HG02852 (cell line): ENCODE results near the gene TNS3.
"Not testable (repeated sequence)": the region's sequence is repeated elsewhere in the genome, so short reads cannot be mapped to it uniquely, and the experiment has no call there.

Experiments
- ATAC-seq: cut with Tn5 transposase; IDR thresholded peaks from one replicate; pipeline ENCODE4 v1.9.1; 2021; ENCODE audit warnings: mild to moderate bottlenecking, moderate library complexity; ENCODE audit not compliant: unreplicated experiment

Gene TNS3

DNA sequence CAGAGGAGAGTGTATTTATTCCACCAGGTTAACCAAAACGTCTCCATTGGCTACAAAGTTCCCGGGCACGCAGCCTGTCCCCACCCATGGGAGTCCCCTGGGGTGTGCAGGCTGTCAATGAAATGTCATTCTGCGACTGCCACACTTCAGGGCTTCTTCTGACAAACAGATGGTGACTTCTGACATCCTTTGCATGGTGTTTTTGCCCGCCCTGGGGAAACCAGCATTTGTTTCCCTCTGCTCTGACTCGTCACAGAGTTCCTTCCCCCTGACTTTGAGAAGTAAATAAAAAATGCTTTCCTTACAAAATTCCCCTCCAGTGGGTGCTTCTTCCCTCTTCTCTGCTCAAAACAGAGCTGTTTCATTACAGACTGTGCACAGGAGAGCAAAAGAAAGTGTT lies 38.2 kb downstream of the TNS3 start:
- ATAC-seq, result peak; percentile 64

DNA sequence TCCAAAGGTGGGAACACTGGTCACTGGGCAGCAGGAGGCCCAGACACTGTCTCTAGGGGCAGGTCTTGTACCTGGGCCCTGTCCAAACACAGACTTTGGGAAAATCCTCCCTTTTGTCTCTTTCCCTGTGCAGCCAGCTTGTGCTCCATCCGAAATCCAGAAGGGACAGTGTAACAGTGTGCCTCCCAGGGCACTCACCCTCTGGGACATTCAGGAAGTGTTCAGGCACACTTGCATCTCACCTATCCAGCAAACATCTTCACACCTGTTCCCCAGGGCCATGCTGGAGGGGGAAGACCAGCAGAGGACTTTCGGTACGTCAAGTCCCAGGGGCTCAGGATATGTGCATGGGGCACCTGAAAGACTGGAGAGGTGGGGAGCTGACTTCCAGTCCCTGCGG lies 38.9 kb downstream of the TNS3 start:
- no peak for ATAC-seq

DNA sequence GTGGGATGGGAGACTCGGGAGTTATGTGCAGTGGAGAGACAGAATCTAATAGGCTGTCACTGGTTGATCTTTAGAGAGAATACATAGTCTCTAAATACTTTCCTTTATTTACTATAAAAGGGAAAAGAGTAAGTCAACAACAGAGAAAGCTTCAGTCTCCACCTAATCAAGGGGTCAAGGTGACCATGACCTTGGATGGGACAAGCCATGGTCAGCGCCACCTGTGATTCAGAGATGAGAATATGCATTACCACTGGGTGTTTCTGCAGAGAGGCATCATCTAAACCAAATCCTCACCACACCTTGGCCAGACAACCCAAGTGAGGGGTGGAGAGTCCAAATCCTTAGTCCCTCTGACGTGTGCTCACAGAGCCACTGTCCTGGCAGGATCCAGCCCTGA lies 39.9 kb downstream of the TNS3 start:
- ATAC-seq, result no peak

DNA sequence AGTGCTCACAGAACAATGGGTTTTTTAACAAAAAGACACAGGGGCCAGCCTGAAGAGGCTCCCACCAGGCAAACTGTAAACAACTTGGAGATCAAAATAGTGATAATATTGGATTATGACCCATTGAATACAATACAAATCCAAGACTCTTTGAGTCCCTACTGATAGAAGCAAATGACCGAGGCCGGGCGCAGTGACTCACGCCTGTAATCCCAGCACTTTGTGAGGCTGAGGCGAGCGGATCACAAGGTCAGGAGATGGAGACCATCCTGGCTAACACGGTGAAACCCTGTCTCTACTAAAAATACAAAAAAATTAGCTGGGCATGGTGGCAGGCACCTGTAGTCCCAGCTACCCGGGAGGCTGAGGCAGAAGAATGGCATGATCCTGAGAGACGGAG lies 40.4 kb downstream of the TNS3 start:
- not testable (repeated sequence) for ATAC-seq

DNA sequence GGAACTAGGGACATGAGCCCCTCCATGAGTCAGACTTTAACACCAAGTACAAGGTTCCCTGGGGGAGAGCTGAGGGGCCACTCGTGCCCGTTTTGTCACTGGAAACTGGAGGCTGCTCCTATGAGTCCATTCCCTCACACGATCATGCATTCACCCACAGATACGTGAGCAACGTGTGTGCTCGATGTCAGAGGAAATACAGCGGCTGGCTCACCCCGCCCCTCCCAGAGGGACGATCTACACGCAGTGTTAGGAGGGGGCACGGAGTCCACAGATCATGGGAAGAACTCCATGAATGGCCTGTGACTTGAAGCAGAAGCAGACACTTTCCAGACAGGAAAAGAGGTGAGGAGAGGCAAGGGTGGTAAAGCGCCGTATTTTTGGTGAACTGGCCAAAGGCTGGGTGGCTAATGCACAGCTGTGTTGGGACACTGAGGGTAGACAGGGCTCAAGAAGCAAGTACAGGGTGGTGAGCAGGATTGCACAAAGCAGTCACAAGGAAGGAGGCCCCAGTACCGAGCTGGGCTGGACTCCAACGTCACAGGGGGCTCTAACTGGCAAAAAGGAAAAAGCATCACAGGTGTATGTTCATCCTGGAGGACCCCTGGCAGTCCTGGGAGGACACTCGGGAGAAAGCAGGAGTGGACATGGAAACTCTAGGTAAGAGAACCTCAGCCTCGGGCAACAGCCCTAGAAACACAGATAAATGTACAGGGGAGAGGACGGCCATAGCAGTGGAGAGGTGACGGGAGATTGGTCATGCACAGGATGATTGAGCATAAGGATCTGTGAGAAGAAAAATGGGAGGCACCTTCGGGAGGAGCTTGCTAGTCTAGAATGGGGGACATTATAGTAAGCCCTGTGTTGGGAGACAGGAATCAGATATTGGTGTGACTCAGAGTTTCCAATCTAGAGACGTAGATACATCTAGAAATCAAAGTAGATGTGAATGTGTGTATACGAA lies 41.2 kb downstream of the TNS3 start:
- ATAC-seq, result no peak

DNA sequence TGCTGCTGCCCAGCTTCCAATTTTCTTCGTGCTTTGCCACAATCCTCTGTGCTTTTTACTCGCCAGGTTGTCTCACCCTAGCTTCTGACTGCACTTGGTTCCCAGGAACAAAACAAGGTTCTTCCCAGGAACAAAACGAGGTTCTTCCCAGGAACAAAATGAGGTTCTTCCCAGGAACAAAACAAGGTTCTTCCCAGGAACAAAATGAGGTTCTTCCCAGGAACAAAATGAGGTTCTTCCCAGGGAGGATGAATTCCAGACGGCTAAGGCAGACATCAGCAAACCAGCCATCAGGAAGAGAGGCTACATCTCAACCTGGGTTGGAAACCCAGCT lies 41.9 kb downstream of the TNS3 start:
- ATAC-seq, result no peak

DNA sequence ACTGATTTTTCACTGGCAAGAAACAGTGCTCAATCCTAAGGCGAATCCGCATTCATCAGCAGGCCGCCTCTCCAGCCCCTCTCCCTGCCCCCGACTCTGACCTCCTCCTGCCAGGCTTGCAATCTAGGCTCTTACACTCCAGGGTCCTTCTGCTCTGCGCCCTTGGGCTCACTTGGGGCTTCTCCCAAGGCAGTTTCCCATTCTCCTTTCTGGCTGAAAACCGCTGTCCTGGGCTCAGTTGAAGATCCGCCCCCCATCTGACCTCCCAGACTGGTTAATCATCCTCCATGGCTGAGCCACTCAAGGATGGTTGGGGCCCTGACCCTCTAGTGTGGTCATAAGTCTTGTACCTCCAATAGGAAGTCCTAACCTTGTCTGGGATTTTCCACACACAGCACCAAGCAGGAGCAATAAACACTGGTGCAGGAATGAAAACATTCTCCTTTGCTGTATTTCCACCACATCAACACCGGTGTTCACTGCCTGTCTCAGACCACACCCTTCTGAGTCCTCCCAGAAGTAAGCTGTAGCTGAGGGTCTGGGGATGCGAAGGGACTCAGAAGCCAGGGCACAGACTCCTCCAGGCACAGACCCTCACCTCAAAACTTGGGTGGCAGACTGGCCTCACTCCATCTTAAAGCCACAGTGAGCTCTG lies 42.4 kb downstream of the TNS3 start:
- ATAC-seq, result no peak

DNA sequence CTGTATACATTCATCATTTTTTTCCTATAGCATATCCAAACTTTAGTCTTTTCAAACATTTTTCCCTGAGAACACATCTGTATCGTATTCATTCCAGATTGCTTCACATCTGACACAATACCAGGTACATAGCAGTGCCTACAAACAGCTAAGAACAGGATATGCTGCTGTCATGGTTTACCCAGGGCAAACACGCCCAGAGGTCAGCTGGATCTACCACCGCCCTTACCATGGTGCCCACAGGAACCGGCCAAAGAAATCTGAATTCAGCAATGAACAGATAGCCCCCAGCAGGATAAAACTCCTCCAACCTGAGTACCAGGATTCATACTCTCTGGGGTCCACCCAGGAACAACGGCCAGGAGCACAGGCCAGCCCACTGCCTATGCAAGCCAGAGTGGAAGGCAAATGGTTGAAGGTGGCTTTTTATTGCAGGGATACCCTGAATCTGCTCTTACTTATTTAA lies 43.0 kb downstream of the TNS3 start:
- no peak for ATAC-seq

DNA sequence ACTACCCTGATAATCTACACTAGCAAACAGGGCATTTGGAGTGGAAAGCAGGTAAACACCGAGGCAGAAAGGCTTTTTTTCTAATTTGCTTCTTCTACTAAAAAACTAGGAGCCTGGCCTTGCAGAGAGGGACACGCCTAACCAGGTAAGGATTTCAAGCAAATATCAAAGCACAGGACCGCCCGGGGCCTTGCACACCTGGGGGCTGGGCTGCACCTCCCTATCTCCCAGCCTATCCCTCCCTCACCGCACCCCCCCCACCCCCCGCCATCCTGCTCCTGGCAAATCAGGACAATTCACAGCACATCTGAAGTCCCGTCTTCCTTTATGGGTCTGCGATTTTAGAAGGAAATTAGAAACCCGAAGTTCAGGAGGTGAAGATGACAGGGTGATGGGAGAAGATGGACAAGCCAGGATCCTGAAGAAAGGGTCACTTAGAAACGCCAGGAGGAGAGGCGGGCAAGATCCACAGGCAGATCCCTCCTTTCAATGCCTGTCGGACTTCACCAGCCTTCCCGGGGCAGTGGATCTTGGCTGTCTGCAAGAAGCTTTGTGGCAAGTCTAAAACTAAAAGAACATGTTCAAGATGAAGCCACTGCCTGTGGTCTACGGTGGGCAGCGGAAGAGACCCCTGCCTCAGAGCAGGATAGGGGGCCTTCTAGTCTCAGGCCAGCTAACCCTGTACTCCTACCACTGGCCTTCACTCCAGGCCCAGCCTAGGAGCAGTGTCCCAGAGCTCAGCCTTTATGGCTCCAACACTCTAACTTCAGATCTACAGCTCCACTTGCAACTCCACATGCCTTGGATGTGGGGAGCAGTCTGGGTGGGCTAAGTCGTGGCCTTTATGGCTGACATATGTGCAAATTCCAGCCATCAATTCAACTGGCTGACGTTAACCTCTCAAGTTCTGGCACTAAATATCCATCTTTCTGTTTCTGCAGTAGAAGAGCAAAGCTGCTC lies 43.9 kb downstream of the TNS3 start:
- ATAC-seq, result no peak

DNA sequence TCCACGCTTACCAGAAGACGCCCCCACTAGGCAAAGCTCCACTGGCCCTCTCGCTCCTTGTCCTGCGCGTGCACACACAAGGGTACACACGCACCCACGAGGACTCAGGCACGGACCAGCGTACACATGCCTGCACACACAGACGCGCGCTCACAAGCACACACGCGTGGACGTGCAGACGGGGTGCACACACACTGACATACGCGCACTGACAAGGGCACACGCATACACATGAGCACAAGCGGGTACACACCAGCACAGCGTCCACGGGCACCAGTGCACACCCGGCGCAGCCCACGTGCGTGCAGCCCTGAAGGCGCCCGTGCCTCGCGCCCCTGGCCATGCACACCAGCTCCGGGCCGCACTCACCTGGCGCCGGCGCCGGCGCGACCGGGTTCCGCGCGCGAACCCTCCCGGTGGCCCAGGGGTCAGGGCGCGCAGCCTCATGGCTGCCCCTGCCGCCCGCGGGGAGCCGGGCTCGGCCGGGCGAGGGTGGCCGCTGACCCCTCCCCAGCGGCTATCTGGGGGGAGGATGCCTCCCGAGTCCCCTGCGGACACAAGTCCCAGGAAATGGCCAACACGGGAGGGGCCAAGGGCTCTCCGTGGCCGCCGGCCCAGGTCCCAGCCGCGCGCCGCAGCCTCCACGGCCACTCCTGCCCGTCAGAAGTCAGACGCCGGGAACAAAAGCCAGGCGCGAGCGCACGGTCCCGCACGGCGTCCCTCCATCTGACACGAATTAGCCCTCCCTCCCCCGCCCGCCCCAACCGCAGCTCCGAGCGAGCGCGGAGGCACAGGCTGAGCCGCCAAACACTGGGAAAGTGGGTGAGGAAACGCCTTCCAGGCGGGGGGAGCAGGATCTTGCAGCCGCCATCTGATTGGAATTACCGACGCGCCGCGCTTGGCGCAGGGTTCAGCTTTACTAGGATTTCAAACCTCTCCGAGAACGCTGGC lies 45.0 kb downstream of the TNS3 start:
- no peak for ATAC-seq

DNA sequence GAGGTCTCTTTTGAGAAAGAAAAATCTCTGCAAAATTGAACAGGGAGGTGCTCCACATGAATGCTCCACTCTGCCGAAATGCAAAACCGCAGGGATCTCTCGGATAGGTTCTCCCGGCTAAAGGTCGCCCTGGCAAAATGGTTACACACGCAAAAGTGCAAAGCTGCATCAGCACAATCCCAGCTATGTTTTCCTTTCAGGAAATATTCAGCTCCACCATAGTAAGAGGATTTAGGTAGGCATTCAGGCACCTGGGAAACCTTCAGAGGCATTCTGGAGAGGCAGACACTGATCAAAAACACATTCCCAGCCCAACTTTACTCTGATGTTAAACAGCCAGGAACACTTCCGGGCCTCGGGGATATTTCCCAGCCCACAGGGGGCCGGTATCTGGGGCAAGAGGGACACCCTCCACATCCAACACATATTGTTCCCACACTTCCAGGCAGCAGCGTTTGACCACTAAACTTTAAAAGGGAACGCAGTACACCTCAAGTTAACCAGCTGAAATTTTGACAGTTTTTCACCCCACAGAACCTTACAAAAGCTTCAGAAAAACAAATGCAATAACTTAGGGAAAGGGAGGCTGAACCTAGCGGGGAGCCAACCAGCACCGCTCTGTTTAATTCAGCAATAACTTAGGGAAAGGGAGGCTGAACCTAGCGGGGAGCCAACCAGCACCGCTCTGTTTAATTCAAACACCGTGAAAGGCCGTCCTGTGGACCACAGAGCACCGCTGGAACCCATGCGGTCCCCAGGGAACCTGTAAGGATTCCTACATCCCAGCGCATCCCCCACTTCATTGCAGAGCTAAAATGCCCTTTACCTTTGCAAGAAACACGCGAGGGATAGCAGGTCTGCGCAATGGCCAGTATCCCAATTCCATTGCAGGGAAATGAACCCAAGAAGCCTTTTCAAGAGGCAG lies 45.9 kb downstream of the TNS3 start:
- no peak for ATAC-seq

DNA sequence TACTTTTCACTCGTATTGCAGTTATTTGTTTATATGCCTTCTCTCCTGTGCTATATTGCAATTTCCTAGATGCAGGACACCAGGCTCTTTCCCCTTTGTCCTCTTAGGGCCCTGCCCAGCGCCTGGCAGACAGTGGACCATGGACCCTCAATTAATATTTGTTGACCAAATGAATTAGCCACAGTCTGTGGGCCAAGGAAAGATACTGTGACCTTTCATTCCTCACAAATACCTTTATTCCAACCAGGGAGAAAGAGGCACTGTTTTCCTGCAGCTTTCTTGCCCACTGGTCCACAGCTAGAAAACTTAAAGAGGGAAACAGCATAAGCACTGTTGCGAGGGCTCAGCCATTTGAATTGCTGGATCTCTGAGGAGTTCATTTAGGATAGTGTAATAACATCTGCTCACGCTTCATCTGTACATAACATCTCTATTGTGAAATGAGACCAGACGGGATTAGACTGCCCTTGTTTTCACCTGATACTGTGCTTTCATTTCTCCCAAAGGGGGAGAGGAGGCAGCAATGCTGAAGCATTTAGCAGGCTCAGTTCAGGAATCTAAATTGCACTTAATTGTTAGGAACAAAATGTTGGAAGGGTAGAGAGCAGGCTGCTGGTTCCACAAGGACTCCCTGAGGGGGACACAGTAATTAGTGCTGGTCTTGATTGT lies 46.7 kb downstream of the TNS3 start:
- no peak for ATAC-seq

DNA sequence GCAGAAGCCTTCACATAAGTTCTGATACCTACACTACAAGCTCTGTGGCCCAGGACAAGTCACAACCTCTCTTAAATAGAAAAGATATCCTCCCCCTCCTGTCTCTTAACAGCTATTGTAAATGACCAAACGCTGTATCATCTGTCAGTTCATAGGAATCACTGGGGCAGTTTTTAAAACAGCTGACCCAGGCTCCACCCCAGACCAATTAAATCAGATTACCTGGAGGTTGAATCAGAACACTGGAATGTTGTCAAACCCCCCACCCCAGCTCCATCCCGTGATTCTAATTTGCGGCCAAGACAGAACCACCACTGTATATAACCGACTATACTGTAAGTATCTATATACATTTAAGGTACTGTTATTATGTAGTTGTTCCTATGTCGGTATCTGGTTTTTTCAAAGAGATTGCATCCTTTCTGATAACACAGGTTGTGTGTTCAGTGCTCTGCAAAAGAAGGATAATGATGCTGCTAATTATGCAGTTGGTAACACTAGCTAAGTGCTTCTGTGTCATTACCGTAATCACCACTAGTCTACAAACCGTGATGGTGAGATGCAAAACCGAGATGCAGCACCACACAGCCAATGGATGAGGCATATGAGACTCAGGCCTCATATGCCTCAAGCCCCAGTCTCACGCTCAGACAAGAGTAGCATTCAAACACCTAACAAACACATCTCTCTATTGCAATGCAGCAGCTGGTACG lies 47.4 kb downstream of the TNS3 start:
- ATAC-seq, result no peak

DNA sequence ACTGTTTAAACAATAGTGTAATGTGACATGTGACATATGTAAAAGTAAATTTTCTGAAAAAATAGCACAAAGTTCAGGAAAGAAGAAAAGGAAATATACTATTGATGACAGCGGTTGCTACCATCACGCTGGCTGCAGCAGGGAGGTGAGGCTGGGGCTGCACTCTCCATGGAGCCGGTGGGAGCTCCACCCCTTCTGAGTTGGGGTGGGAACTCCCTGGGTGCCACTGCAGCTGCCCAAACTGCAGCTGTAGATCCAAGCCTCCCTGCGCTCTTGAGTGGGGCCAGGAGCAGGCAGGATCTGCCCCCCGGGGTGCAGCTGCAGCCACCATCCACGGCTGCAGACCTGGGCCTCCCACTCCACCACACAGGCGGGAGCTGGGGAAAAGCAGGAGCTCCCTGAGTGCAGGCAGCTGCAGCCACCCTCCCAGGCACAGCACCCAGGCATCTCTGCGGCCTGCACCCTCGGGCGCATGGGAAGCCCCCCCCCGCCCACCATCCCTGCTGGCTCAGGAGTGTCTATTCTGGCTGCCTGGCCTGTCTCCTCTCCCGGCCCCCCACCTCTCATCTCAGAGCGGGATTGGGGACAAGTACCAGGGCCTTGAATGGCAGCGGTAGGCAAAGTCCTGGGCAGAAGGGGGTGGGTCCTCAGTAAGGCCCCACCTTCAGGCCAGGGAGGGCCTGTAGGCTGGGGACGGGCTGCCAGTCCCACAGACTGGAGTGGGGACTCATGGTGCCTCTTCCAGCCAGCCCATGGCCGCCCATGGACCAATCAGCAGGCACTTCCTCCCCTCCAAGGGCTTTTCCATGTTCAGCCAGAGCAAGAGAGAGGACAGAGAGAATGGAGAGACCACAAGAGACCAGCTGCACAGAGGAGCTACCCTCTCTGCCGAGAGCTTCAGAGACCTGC lies 50.1 kb downstream of the TNS3 start:
- no peak for ATAC-seq

DNA sequence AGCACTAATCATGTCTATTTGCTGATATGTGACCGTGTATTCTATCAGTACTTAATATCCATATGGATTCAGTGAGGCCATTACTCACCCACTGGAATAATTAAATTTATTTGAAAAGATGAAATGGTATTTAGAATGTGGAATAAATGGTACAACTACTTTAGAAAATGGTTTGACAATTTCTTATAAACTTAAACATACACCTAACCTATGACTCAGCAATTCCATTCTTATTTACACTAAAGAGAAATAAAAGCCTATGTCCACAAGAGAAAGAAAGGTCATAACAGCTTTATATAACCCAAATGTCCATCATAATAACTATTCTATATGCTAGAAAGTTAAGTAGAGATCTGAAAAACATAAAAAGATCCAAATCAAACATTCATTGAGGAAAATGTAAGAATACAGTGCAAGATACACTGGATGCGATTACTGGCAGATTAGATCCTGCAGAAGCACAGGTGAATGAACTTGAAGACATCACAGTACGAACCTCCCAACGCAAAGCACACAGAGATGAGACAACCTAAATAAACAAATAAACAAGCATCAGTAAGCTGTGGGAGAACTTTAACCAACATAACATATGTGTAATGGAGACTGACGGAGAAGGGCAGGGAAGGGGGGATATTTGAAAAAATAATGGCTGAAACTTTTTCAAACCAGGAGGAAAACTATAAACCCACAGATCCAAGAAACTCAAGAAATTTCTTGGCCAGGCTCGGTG lies 51.9 kb downstream of the TNS3 start:
- no peak for ATAC-seq

DNA sequence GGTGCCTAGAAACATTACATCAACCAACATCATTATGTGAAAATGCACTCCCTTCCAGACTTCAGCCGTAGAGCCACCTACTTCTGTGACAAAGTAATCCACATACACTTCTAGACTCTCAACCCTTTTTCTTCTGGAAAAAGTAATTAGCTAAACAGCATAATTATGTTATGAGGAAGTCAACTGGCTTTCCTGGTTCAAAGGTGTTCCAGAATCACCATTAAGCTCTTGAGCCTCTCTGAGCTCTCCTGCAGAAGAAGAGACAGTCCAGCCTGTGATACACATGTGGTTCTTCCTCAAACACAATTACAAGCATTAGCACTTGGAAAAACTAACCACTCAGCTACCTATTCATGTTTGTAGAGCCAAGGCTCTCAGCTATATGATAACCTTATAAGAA lies 52.5 kb downstream of the TNS3 start:
- ATAC-seq, result no peak
